GM18870 (cell line): Measurements from ENCODE around the gene POLR1H.

Source experiments
- ATAC-seq: cut with Tn5 transposase; IDR thresholded peaks from one replicate; pipeline ENCODE4 v1.9.1; 2021; ENCODE audit warnings: moderate library complexity; ENCODE audit not compliant: unreplicated experiment

The POLR1H gene

GRCh38 chr6:30093951-30094661 lies 33.0 kb downstream of the POLR1H start:
- ATAC-seq = no peak

DNA sequence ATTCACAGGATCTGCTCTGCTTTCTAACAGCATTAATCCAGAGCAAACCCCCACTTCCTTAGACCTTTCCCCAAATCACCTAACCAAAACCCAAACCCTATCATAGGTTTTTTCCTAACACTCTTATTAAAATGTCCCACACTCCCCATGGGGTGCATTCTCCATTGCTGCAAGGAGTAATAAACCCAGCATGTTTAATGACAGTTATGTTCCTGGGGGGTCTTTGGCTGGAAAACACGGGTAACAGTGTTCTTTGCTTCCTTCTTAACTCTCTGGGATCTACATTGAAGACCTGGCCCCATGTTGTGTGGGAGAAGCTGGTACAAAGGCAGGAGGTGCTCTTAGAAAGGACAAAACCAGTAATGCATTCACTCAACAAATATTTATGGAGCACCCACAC lies 35.8 kb downstream of the POLR1H start:
- ATAC-seq = no peak

- ATAC-seq = no peak
Observed at GRCh38 chr6:30097902-30098768, 37.1 kb downstream of the POLR1H start.

- no peak for ATAC-seq
Observed at GRCh38 chr6:30100154-30100553, 39.1 kb downstream of the POLR1H start.

DNA sequence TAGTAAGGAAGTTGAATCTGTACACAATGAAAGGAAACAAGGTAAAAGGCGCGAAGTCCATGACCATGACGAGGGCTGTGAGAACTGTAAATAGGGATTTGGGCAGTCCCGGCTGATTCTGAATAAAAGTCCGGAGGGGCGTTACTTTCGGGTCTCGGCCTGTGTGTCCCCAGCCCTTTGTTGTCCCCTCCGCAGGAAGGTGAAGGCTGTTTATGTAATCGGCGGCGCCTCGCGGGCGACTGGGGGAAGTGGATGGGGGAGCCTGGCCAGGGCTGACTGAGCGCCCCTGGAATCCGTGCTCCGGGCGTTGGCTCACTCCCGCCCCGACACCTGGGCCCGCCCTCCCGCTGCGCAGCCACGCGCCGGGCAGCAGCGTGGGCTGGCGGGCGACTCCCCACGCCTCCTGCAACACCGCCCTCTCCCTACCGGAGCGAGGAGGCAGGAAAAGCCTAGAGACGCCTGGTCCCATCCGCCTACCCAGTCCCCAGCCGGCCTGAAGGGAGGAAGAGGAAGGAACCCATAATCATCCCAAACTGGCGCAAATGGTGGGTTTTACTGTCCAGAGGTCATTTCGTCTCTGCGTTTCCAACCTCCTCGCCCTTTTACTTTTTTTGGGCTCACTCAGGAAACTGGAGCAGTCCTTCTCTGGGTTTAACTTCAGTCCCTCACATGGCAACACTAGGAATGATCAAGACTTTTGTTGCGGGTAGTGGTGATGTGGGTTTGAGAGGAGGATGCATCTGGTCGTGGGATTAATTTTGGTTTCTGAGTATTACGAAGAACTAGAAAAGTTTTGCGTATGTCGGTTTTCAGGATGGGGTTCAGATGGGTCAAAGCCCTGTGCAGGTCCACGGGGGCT lies 39.7 kb downstream of the POLR1H start:
- ATAC-seq = no peak

DNA sequence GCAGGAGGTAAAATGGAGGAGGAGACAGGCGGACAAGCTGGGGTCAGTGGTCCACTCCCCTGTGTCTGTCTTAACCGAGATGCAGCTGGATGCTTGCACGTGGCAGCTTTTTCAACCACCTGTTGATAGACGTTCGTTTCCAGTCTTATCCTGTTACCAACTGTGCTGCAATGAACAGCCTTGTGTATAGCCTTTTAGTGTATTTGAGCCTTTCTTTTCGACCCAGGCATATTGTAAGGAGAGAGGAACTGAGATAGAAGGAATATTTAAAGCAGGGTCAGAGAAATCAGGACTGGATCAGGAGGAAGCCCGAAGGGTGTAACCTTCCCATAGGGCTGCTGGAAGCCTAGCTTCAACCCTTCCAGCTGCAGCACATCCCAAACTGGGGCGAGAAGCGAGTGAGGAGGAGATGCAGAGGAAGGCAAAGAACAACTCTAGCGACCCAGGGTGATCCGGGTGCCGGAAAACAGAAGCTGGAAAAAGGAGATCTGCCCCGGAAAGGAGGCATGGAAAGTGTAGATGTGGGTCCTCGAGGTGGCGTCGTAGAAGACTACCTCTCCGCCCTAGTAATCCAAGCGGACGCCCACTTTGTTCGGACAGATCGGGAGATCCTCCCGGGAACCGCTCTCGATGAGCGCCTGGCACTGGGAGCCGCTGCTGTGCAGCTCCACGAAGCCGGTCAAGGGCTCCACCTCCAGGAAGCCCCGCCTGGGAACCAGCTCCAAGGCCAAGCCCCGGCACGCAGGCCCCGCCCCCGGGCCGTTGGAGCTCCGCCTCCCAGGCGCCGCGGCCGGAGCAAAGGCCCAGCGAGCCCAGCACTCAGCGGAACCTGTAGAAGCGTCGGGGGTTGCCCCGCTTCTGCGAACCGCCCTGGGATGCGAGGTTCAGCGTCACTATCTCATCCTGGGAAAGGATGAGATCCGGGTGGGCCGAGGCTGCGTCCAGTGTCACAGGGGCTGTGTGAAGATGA lies 40.7 kb downstream of the POLR1H start:
- no peak for ATAC-seq

DNA sequence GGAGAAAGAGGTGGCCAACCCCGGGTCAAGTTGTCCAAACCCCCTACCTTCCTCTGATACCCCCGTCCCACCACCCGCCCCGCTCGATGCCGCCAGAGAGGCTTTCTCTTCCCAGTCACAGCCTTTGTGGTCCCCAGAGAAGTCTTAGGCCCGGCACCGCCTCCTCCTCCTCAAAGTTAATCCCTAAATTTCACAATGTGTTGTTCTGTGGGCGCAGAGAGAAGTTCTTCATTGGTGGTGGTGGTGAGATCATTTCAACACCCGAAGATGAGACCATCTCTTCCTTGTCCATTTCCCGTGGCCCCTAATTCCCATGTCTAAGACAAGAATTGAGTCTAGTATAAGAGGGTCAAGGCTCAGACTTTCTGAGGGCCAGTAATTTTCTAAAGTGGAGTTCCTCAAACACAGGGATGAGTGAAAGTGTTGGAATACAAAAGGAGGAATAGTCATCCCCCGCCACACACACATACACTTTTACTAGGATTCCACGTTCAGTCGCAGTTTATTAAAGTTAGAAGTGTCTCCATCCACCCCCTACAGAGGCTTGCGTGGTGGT lies 41.4 kb downstream of the POLR1H start:
- ATAC-seq = no peak

GRCh38 chr6:30102970-30103871 lies 42.2 kb downstream of the POLR1H start:
- no peak for ATAC-seq

DNA sequence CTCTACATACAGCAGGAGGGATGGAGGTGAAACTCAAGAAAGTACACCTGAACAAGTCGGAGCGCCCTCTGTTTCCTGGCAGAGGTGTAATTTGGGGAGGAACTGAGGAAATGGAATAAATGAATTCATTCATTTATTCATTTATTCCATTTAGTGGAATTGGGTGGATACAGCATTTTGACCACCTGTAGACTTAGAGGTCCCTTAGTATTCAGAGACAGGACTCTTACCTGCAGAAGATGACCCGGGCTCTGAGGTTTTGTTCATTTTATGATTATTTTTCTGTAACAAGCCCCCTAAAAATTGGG lies 42.8 kb downstream of the POLR1H start:
- no peak for ATAC-seq

DNA sequence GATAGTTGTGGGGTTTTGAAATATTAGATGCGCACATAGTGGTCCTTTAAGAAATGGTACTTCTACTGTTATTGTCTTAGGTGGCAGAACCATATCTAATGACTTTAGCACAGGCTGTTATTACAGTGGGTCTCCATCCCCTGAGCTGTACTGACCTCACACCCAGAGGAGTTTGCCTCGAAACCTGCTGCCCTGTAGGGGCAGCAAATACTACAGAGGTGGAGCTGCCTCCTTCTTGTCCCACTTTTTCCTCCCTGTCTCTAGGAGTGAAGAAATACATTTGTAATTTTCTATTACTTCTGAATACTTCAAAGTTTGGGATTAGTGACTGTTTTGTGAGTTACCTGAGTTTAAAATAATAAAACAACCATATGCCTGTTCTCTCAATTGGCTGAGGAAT lies 43.6 kb downstream of the POLR1H start:
- no peak for ATAC-seq

- no peak for ATAC-seq
Observed at GRCh38 chr6:30111266-30111856, 50.3 kb downstream of the POLR1H start.

GRCh38 chr6:30112402-30112994 lies 51.4 kb downstream of the POLR1H start:
- ATAC-seq = no peak

- ATAC-seq = peak; percentile 73
Observed at GRCh38 chr6:30113003-30113759, 52.1 kb downstream of the POLR1H start, which contains the start of gene TRIM31. TSS of gene TRIM31 (minus strand) at chr6:30113090. CDS start at chr6:30112805, 285 bp downstream.

GRCh38 chr6:30113841-30114240 lies 52.8 kb downstream of the POLR1H start:
- no peak for ATAC-seq
